T-helper 2 cell treated with Interferon-gamma antibody and Interleukin-4, amounts not matched to agents 5 μg/mL and 100 μg/mL, for 36 hours (primary cell): ENCODE results near the gene CHSY1.

Experiments
- DNase-seq: peaks from one replicate; pipeline ENCODE4 v3.0.0; 2021; ENCODE audit warnings: low spot score
- H3K27ac Mint-ChIP-seq: one replicate; pipeline ENCODE4 v1.8.0; 2021; ENCODE audit warnings: mild to moderate bottlenecking, mixed read lengths
- H3K27me3 Mint-ChIP-seq: one replicate; pipeline ENCODE4 v1.8.0; 2021; ENCODE audit warnings: low read depth, mixed read lengths
- H3K36me3 Mint-ChIP-seq: one replicate; pipeline ENCODE4 v1.8.0; 2021; ENCODE audit warnings: low read depth, mixed read lengths
- H3K4me1 Mint-ChIP-seq: one replicate; pipeline ENCODE4 v1.8.0; 2021; ENCODE audit warnings: low read depth, mixed read lengths
- H3K4me3 Mint-ChIP-seq: one replicate; pipeline ENCODE4 v1.8.0; 2022; ENCODE audit warnings: mild to moderate bottlenecking, moderate library complexity, mixed read lengths
- H3K9me3 Mint-ChIP-seq: one replicate; pipeline ENCODE4 v1.8.0; 2021; ENCODE audit warnings: mixed read lengths

CHSY1 gene

DNA sequence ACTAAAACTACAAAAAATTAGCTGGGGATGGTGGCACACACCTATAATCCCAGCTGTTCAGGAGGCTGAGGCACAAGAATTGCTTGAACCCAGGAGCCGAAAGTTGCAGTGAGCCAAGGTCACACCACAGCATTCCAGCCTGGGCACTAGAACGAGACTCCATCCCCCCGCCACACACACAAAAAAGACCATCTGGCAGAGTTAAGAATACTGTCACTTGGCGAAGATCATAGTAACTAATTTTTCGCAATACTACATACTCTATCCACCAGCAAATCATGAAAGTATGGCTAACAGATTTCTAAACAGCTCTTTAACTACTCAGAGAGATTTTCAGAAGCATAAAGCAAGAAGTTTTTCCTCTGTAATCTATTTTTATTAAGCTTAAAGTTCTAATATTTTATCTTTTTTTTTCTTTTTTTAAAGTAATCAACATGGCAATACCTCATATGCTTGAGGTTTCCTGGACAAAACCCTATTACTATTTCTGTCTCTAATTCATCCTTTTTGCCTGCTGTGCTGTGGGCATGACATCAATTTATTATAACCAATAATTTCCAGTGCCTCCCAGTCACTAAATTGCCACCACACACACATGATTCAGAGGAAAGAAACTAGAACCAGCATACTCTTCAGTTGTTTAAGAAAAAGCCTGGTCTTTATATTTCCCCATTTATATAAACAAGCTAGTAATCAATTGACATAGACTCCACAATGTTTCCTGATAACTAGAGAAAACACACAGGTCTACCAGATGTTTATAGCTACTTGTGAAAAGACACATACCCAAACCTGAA is 46.9 kb downstream of the CHSY1 start:
- Mint-ChIP-seq H3K27me3 (no peaks in the 10 kb centered on the region), H3K36me3 (peaks cover 19% of the 10 kb centered on the region), H3K4me1 (peaks cover 78% of the 10 kb centered on the region), H3K9me3 (no peaks in the 10 kb centered on the region), H3K27ac (peak overlapping the region; percentile 95), H3K4me3 (peak overlapping the region; percentile 90)
- DNase-seq: no peak

DNA sequence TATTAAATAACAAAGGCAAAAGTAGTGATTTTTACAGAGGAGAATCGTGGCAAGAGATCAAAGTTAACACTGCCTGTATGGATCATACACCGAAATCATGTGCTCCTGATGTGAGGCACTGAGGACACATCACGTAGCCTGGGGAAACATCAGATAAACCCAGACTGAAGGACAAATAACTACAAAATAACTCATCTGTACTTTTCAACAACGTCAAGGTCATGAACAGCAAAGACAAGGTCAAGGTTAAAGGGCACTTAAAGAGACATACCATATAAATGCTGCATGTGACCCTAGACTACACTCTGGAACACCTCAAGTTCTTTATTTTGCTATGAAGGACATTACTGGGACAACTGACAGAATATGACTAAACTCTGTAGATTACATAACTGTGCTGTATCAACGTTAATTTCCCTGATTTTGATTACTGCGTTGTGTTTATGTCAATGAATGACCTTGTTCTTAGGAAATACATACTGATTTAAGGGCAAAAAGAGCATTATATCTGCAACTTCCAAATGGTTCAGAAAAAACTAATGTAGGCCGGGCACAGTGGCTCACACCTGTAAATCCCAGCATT is 48.1 kb downstream of the CHSY1 start:
- Mint-ChIP-seq H3K4me1 (peaks cover 79% of the 10 kb centered on the region), H3K27ac (peak overlapping the region; percentile 80)
- DNase-seq: no peak

DNA sequence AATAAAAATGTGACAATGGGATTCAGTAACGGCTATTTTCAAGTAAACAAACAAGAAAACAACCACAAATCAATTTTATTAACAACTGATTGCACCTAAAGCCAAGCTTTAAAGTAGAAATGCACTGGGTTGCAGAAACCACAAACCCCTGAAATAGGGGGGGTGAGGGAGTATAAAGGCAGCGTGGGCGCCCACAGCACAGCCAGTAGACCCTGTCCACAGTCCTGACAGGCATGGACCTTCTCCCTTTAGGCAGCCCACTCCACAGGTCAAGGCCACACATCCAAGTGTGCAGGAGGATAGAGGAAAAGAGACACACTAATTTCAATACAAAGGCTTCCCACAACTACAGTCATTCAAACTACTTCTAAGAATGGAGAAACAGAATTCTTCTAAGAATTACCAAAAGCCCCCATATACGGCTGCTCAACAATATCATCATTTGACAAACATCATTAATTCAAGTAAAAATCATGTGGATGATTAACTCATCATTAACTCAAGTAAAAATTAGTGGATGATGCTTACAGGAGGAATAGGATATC is 48.7 kb downstream of the CHSY1 start:
- peaks cover 22% of the 10 kb centered on the region for H3K36me3 Mint-ChIP-seq

More for the DNA sequence above, 48.1 kb downstream of the CHSY1 start:
- H3K9me3 Mint-ChIP-seq: no peaks in the 10 kb centered on the region
- H3K36me3 Mint-ChIP-seq: peaks cover 22% of the 10 kb centered on the region
- H3K4me3 Mint-ChIP-seq: peak overlapping the region; percentile 74
- no peaks in the 10 kb centered on the region for H3K27me3 Mint-ChIP-seq

DNA sequence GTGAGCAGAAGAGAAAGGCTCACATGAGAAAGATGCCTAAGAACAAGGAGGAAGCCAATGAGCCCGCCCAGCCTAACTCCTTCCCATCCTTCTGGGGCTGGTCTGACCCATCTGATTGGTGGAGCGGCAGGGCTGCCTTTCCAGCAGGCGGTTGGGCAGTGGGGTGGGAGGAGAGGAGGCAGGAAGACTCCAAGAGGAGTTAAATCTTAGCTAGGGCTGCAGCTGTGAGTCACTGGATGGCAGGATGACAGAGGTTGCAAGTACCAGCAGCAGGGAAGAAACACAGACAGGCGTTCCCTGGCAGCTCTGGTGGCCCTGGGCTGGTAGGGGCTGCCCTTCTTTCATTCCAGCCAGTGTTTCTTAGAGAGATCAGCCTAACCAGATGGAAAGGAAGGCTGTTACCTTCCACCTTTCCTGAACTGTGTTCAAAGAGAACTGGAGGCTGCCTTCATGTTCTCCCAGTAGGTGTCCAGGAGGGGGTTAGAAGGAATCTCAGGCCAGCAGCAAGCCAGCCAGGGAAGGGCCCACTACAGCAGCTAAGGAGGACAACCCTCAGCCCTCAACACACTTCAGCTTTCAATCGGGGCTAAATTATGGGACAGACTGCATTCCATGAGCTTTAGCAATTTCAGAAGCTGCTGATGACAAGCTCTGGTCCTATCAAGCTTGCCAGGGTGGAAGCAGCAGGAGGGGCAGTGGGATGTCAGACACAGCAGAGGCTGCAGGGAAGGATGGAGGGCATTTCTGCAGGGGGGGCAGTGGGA is 50.3 kb downstream of the CHSY1 start:
- Mint-ChIP-seq H3K27me3 (no peaks in the 10 kb centered on the region), H3K9me3 (no peaks in the 10 kb centered on the region), H3K4me1 (peaks cover 79% of the 10 kb centered on the region), H3K36me3 (peaks cover 18% of the 10 kb centered on the region), H3K27ac (peak overlapping the region; percentile 66), H3K4me3 (peak overlapping the region; percentile 64)
- DNase-seq: no peak

More for the DNA sequence above, 48.7 kb downstream of the CHSY1 start:
- peaks cover 84% of the 10 kb centered on the region for H3K4me1 Mint-ChIP-seq
- no peaks in the 10 kb centered on the region for H3K27me3 Mint-ChIP-seq
- H3K9me3 Mint-ChIP-seq: no peaks in the 10 kb centered on the region
- no peak for DNase-seq
- H3K27ac Mint-ChIP-seq: peak overlapping the region; percentile 80
- peak overlapping the region; percentile 74 for H3K4me3 Mint-ChIP-seq

DNA sequence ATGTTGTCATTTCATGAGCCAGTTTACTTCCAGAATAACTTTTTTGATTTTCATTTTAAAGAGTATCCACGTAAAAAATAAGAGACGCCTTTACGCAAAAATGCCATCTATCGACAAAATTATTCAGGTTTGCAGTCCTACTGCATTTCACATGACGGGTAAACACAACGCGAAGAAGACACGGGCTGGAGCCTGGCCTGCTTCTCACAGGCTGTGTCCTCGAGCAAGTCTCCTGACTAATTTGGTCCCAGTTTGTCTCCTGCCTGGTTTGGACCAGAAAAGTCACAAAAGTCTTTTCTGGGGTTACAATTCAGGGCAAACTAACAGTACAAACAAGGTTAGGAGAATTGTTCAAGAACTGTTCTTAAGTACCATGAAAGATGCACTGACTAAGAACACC is 51.7 kb downstream of the CHSY1 start:
- Mint-ChIP-seq H3K4me3 (peak overlapping the region; percentile 58), H3K4me1 (peaks cover 78% of the 10 kb centered on the region), H3K27me3 (no peaks in the 10 kb centered on the region), H3K9me3 (no peaks in the 10 kb centered on the region), H3K36me3 (peaks cover 18% of the 10 kb centered on the region), H3K27ac (peak overlapping the region; percentile 88)
- DNase-seq: no peak

DNA sequence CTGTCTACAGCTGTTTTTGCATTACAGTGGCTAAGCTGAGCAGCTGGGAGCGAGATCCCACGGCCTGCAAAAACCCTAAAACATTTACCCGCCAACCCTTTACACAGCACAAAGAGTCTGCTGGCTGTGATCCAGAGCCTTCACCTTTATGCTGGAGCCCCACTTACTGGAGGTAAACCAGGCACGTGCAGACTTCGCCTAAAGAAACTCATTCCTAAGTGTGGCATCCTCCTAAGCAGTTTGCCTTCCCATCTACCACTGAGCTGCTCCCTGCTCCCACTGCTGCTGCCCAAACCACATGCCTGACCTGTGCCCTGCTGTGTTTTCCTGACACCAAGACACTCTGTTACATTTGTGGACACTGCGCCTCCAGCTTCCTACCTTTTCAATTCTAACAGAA is 53.0 kb downstream of the CHSY1 start:
- Mint-ChIP-seq H3K4me1 (peaks cover 81% of the 10 kb centered on the region), H3K4me3 (peak overlapping the region; percentile 58), H3K9me3 (no peaks in the 10 kb centered on the region), H3K27me3 (no peaks in the 10 kb centered on the region), H3K27ac (peak overlapping the region; percentile 88), H3K36me3 (peaks cover 17% of the 10 kb centered on the region)
- no peak for DNase-seq

DNA sequence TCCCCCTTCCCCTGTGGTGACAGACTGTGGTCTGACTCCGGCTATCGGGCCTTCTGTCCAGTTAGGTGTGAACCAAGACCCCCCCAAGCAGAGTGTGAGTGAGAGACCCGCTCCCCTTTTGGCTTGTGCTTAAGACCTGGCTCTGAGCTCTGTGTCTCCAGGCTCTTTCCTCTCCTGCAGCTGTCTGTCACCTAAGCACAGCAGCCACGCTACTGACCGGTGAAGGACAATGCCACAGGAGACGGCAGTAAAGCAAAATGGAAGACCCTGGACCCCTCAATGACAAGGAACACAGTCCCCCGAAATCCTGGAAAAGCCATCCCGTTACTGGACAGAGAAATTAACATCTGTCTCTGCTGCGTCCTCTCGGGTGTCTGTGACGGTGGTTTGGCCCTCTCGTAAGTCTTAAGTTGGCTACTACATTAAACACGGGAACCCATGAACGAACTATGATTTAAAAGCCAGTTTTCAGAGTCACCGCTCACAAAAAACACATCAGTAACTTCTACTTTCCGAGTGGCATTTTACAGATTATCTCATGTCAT is 53.7 kb downstream of the CHSY1 start:
- H3K4me1 Mint-ChIP-seq: peaks cover 81% of the 10 kb centered on the region
- H3K36me3 Mint-ChIP-seq: peaks cover 12% of the 10 kb centered on the region
- DNase-seq: no peak
- peak overlapping the region; percentile 88 for H3K27ac Mint-ChIP-seq
- H3K27me3 Mint-ChIP-seq: no peaks in the 10 kb centered on the region
- H3K4me3 Mint-ChIP-seq: peak overlapping the region; percentile 58
- no peaks in the 10 kb centered on the region for H3K9me3 Mint-ChIP-seq

DNA sequence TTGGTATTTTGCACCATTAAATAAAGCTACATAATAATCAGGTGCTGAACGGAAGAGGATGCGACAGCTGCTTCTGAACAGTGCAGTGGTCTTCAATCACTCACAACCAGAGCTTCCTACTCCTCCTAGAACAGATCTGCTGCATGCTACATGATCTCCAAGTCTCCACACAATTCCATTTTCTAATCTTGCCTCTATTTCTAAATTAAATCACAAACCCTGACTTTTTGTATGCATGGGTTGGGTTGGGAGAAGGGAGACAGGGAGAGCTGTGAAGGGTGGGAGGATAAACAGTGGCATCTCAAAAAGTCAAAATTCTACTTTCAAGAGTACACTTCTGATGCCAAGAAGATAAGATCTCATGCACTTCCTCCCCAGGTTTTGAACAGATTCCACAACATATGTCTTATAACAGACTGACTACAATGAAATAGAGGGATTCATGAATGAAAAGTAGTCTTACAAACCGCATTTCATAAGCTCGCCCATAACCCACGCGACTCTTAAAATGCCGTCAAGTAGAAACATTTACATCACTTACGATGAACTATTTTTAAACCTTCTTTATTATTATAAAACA is 57.2 kb downstream of the CHSY1 start:
- no peaks in the 10 kb centered on the region for H3K9me3 Mint-ChIP-seq
- H3K4me3 Mint-ChIP-seq: peak overlapping the region; percentile 62
- H3K27me3 Mint-ChIP-seq: no peaks in the 10 kb centered on the region
- DNase-seq: no peak
- peaks cover 15% of the 10 kb centered on the region for H3K36me3 Mint-ChIP-seq
- peaks cover 84% of the 10 kb centered on the region for H3K4me1 Mint-ChIP-seq
- H3K27ac Mint-ChIP-seq: peak overlapping the region; percentile 72

DNA sequence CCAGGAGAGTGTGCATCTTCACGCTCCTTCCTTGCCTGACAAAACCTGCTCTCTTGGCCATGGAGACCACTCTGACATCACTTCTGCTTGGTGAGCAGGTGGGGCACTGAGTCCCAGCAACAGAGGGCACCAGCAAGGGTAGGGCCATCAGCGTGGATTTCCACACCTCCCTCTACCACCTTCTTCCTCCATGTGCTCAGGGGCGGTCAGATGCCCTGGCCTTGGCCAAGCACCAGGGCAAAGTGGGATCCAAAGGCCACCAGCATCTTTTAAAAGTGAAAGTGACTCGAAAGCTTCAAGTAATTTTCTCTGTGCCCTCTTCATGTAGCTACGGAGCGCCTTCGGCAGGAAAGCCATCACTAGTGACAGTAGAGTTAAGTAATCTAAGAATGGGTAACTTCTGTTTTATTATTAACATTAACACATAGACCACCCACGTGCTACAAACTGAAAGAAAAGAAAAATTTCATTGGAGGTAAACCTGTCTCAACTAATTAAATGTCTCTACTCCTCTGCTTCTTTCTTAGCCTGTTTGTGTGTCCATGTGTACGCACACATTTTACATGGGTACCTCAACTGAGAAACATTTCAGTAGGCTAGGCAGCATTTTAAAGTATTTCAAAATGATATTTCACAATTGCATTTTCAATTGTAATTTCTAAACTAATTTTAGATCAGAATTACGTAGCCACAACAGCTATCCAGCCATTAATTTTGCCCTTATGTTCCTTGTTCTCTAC is 57.9 kb downstream of the CHSY1 start:
- peaks cover 12% of the 10 kb centered on the region for H3K36me3 Mint-ChIP-seq
- H3K27ac Mint-ChIP-seq: peak overlapping the region; percentile 72
- H3K4me1 Mint-ChIP-seq: peaks cover 84% of the 10 kb centered on the region
- H3K9me3 Mint-ChIP-seq: no peaks in the 10 kb centered on the region
- H3K4me3 Mint-ChIP-seq: peak overlapping the region; percentile 62
- no peaks in the 10 kb centered on the region for H3K27me3 Mint-ChIP-seq
- DNase-seq: no peak

DNA sequence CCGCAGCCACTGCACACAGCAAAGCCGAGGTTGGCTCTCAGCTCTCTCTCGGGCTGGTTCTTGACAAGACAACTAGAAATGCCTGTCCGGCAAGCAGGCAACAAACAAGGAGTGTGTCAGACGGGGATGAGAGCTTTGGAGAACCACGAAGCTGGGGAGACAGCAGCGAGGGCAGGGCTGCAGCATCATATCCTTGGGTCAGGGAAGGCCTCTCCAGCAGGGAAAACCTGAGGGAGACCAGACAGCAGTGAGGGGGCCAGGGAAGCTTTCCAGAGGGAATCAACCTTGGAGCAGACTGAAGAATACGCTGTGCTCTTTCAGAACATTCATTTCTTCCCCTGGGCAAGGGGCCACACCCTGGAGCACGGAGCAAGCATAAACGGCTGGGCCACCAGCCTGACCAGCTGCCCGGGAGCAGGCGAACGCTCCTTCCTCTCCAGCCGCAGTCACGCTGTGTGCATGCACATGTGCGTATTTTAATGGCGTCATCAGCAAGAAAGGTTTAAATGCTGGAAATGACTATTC is 58.7 kb downstream of the CHSY1 start:
- H3K27ac Mint-ChIP-seq: peak overlapping the region; percentile 11
- no peaks in the 10 kb centered on the region for H3K9me3 Mint-ChIP-seq
- H3K4me3 Mint-ChIP-seq: peak overlapping the region; percentile 39
- H3K27me3 Mint-ChIP-seq: no peaks in the 10 kb centered on the region
- DNase-seq: no peak
- H3K36me3 Mint-ChIP-seq: peaks cover 12% of the 10 kb centered on the region
- H3K4me1 Mint-ChIP-seq: peaks cover 83% of the 10 kb centered on the region

DNA sequence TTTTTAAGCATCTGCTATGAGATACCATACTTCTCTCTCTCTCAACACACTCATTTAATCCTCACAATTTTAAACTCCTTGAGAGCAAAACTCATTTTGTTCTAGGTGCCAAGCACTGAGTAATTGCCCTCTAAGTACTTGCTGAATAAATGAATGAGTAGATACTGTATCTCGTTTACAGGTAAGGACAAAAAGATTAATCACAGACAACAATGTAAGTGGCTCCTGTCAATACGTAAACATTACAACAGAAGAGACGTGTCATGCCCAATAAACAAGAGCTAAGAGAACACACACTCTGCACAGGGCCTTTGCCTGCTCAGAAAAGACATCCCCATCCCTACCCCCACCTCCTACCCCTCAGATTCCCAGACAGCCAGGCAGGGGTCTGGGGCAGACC is 59.8 kb downstream of the CHSY1 start:
- H3K4me1 Mint-ChIP-seq: peaks cover 81% of the 10 kb centered on the region
- no peak for DNase-seq
- no peaks in the 10 kb centered on the region for H3K27me3 Mint-ChIP-seq
- H3K9me3 Mint-ChIP-seq: no peaks in the 10 kb centered on the region
- peak overlapping the region; percentile 39 for H3K4me3 Mint-ChIP-seq
- peak overlapping the region; percentile 73 for H3K27ac Mint-ChIP-seq
- H3K36me3 Mint-ChIP-seq: peaks cover 16% of the 10 kb centered on the region

DNA sequence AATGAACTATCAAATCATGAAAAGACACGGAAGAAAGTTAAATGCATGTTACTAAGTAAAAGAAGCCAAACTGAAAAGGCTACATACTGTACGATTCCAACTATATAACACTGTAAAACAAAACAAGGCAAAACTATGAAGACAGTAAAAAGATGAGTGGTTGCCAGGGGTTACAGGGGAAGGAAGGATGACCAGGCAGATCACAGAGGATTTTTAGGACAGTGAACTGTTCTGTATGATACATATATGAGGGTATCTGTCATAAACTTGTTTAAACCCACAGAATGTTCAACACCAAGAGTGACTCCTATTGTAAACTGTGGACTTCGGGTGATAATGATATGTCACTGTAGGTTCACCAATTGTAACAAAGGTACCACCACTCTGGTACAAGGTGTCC is 60.6 kb downstream of the CHSY1 start:
- Mint-ChIP-seq H3K27ac (no peak overlapping the region), H3K4me1 (peaks cover 77% of the 10 kb centered on the region), H3K36me3 (peaks cover 16% of the 10 kb centered on the region), H3K9me3 (no peaks in the 10 kb centered on the region), H3K27me3 (no peaks in the 10 kb centered on the region), H3K4me3 (no peak overlapping the region)
- no peak for DNase-seq
